Colonic mucosa (tissue), 4 donors: Measurements from ENCODE around the gene SLC25A41. TPM values are rescaled to one million over a fixed set of nuclear protein-coding genes. Genes with fewer than 3 reads are reported as not detected.

Source experiments
- DNase-seq: peaks from one replicate; pipeline ENCODE4 v3.0.0-alpha.2; 2020
- H3K27ac ChIP-seq: fragments of 200-600 bp; one replicate; pipeline ENCODE4 v1.8.0; 2021
- H3K27me3 ChIP-seq: fragments of 200-600 bp; one replicate; pipeline ENCODE4 v1.8.0; 2021
- H3K36me3 ChIP-seq: fragments of 200-600 bp; one replicate; pipeline ENCODE4 v1.8.0; 2021
- H3K4me1 ChIP-seq: fragments of 200-600 bp; one replicate; pipeline ENCODE4 v1.8.0; 2021; ENCODE audit warnings: mild to moderate bottlenecking
- H3K4me3 ChIP-seq: fragments of 200-600 bp; one replicate; pipeline ENCODE4 v1.8.0; 2021
- H3K9ac ChIP-seq, 2 donors: one replicate each; pipeline ENCODE4 v1.7.0; 2013; ENCODE audit warnings: control low read depth in 2 of 2, low read depth in 2 of 2, low read length in 2 of 2
- H3K9me3 ChIP-seq: fragments of 200-600 bp; one replicate; pipeline ENCODE4 v1.8.0; 2021
- intact Hi-C: fragments of 100-400 bp; cut with DNase I; formaldehyde crosslinking; loops from one replicate; pipeline ENCODE4 v1.14.1; 2022
- total RNA-seq, 2 donors: library from RNA; stranded (reverse); fragmentation: NEBNext Ultra II Directional in 1 of 2; extraction: Animal tissue kit (Norgen Biotek cat#: 25700) in 1 of 2; gene quantifications; one replicate each; pipeline ENCODE4 v1.2.1, GENCODE V29; 2021
- TF ChIP-seq, protein P1 (sequence below): fragments of 200-600 bp; IDR thresholded peaks from one replicate; pipeline ENCODE4 v1.8.0; 2022; ENCODE audit warnings: antibody characterized with exemption, mild to moderate bottlenecking
- donor health status: healthy.
- donor health status: DM: no; HTN: no; CAD: no.
- donor health status: DM: no; HTN: no; CAD: no.

Gene SLC25A41
- total RNA-seq, 2 donors from 2014 or later: 1.8 TPM; not detected in 1

DNA sequence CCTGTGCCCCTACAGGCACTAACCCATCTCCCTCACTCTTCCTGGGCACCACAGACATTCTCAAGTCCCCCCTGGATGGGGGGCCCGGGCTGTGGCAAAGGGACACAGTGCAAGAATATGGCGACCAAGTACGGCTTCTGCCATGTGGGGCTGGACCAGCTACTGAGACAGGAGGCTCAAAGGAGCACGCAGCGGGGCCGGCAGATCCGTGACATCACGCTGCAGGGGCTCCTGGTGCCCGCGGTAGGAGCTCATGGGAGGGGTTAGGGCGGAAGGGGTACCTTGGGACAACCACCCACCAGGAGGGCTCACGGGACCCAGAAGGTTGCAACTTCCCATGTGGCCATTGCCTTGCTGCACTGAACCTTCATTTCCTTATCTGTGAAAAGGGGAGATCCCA lies 37.3 kb downstream of the SLC25A41 start:
- intact Hi-C loops: no loop called here
- TF ChIP-seq, protein P1, sequence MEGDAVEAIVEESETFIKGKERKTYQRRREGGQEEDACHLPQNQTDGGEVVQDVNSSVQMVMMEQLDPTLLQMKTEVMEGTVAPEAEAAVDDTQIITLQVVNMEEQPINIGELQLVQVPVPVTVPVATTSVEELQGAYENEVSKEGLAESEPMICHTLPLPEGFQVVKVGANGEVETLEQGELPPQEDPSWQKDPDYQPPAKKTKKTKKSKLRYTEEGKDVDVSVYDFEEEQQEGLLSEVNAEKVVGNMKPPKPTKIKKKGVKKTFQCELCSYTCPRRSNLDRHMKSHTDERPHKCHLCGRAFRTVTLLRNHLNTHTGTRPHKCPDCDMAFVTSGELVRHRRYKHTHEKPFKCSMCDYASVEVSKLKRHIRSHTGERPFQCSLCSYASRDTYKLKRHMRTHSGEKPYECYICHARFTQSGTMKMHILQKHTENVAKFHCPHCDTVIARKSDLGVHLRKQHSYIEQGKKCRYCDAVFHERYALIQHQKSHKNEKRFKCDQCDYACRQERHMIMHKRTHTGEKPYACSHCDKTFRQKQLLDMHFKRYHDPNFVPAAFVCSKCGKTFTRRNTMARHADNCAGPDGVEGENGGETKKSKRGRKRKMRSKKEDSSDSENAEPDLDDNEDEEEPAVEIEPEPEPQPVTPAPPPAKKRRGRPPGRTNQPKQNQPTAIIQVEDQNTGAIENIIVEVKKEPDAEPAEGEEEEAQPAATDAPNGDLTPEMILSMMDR: no peak
- DNase-seq: no peak

DNA sequence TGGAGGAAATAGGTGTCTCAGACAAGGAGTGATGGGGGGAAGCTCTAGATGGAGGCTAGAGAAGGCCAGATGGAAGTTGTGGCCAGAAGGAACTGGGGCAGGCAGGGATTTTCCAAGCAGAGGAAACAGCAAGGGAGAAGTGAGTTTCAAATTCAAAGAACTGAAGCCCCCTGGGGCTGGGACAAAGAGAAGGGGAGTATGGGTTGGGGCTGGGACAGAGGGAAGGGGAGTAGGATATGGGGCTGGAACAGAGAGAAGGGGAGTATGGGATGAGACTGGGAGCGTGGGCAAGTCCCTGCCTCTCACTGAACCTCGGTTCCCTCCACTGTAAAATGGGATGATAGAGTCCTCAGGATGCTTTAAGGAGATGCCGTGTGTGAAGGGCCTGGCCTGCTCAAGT lies 38.7 kb downstream of the SLC25A41 start:
- no peak for DNase-seq
- Histone ChIP-seq H3K27ac (no peak overlapping the region), H3K4me1 (peaks cover 8% of the 10 kb centered on the region), H3K9me3 (no peaks in the 10 kb centered on the region), H3K9ac (no peak overlapping the region), H3K27me3 (no peaks in the 10 kb centered on the region), H3K36me3 (no peaks in the 10 kb centered on the region), H3K4me3 (no peak overlapping the region)
- TF ChIP-seq, protein P1: no peak
- intact Hi-C loops: no loop called here

More for the DNA sequence above, 37.3 kb downstream of the SLC25A41 start:
- Histone ChIP-seq H3K36me3 (no peaks in the 10 kb centered on the region), H3K9ac (no peak overlapping the region), H3K4me1 (peaks cover 8% of the 10 kb centered on the region), H3K27me3 (no peaks in the 10 kb centered on the region), H3K27ac (no peak overlapping the region), H3K9me3 (no peaks in the 10 kb centered on the region), H3K4me3 (no peak overlapping the region)

DNA sequence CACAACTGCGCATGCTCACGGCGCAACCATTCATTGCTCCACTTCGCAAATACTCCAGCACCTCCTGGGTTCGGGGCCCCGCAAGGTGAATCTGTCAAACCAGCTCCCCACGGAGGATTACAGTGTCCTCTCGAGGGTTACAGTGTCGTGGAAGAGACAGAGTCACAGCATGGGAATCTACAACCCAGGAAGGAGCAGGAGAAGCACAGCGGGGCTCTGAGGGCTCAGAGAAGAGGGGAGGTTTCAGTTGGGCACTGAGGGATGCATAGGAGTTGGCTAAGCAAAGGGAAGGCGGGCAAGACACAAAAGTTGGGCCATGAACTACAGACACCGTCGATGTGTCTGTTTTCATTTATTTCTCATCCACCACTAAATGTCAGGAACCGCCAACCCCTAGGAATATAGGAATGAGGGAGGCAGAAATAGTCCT lies 39.6 kb downstream of the SLC25A41 start:
- DNase-seq: no peak
- Histone ChIP-seq H3K27ac (peak overlapping the region; percentile 87), H3K27me3 (no peaks in the 10 kb centered on the region), H3K9ac (peak overlapping the region; percentile 89 to 90), H3K36me3 (peaks cover 5% of the 10 kb centered on the region), H3K4me1 (peaks cover 8% of the 10 kb centered on the region), H3K4me3 (peak overlapping the region; percentile 68), H3K9me3 (no peaks in the 10 kb centered on the region)
- TF ChIP-seq, protein P1: no peak
- intact Hi-C loops: no loop called here

DNA sequence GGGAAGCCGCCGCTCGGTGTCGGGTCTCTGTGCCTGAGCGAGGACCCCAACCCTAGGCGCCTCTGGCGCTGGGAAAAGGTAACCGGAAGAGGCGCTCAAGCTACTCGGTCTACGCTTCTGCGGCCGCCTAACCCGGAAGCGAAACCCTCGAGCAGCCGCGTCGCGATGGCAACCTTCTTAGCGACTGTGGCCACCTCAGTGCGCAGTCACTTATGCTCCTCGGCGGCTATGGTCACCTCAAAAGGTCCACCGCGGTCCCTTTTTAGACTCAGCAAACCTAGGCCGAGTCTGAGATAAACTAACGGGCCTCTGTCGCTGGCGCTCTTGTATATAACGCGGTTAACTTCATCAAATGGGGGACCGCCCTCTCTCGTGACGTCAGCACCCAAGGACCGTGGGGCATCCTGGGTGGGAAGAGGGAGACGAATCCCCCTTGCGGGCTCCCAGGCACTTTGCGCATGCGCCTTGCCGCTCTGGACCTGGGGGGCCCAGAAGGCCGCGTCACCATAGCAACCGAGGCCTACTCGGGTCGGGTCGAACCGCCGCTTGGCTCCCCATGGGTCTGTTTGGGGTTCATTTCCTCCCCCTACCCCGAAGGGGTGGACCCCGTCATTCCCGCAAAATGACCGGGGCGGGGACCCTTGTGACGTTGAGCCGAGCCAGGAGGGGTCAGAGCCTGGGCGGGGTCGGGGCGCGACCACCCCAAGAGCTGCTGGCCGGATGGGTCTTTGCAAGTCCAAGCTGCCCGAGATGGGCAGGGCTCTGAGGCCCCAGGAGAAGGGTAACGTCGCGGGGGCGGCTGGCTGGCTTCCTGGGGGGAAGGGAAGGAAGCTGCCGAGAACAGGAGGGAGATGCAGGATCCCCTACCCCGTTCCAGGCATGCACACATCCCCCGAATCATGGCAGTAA lies 40.2 kb downstream of the SLC25A41 start, which contains the start of gene GTF2F1:
Gene GTF2F1 (minus strand): TSS at position 91 of the 909 bp plus-strand sequence. CDS start 169 bp downstream, outside the sequence.
- Histone ChIP-seq H3K4me3 (peak within 1 kb of the TSS; percentile 68), H3K9ac (peak within 1 kb of the TSS; percentile 89 to 90), H3K27me3 (no peaks in the 10 kb centered on the region), H3K27ac (peak within 1 kb of the TSS; percentile 87), H3K9me3 (no peaks in the 10 kb centered on the region), H3K36me3 (peaks cover 11% of the 10 kb centered on the region), H3K4me1 (peaks cover 8% of the 10 kb centered on the region)
- peak; percentile 94 for DNase-seq
- TF ChIP-seq, protein P1: no peak
- intact Hi-C loops: no loop called here

DNA sequence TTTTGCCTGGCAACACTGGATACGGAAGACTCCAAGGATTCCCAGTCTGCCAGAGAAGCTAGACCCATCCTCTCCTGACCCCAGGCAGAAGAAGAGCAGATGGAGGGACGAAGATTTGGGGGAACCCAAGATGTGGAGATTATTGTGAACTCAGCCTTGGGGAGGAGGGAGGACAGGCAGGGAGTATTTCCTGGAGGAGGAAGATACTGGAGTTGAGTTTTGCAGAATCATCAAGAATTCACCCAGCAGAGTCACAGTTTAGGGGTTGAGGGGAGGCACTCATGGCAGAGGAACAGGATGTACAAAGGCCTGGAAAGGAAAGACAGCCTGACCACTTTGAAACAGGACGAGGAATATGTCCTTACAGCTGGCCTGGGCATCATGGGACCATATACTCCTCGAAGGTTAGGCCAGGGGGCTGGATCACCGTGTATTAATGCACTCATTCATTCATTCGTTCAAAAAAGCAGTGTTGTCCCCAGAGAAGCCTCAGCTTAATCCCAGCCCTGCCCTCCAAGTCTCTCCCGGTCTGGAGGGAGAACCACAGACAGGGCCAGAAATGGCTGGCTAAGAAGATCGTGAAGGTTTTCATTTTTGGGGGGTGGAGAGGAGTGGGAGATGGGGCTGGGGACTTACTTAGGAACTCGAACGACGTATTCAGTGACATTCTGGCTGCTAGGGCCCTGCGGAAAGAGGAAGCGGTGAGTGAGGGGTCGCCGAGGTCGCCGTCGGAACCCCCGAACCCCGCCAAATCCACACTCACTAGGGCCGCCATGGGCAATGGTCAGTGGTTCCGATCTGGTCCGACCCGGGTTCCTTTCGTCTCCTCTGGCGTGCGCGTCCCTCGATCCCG lies 41.1 kb downstream of the SLC25A41 start:
- H3K27ac ChIP-seq: peak overlapping the region; percentile 87
- H3K9me3 ChIP-seq: no peaks in the 10 kb centered on the region
- H3K9ac ChIP-seq: peak overlapping the region; percentile 89 to 90
- DNase-seq: no peak
- peaks cover 8% of the 10 kb centered on the region for H3K4me1 ChIP-seq
- intact Hi-C loops: no loop called here
- TF ChIP-seq, protein P1: no peak
- no peaks in the 10 kb centered on the region for H3K27me3 ChIP-seq
- peaks cover 15% of the 10 kb centered on the region for H3K36me3 ChIP-seq
- H3K4me3 ChIP-seq: peak overlapping the region; percentile 68
